IMR-90 (cell line): ENCODE data around the gene KRT38. TPM values are rescaled to one million over a fixed set of nuclear protein-coding genes. Genes with fewer than 3 reads are reported as not detected.

Experiments used
- ATAC-seq: fragments of 200-7000 bp; cut with Tn5 transposase; 2 replicates; pipeline ENCODE4 v1.9.1; 2020; ENCODE audit warnings: low read depth, mild to moderate bottlenecking, moderate library complexity
- BruUV-seq: library from RNA; stranded (reverse); fragments of 400-500 nt; replicated peaks from 2 replicates; lab custom pipeline; 2021; lab: Mats Ljungman, UMichigan
- CTCF ChIA-PET: fragments of 300-600 bp; formaldehyde crosslinking; extraction: SDS; loops from one replicate; lab custom pipeline; 2021; ENCODE audit warnings: antibody characterized with exemption; lab: Yijun Ruan, JAX
- POLR2A ChIA-PET: fragments of 300-600 bp; sonication (Branson Sonifier 250); formaldehyde crosslinking; loops from one replicate; lab custom pipeline; 2022; ENCODE audit warnings: antibody characterized with exemption; ENCODE audit not compliant: unreplicated experiment; lab: Charles Lee
- DNase-seq: peaks from one replicate; pipeline ENCODE4 v3.0.0; 2013
- H2AFZ ChIP-seq: replicated peaks from 2 replicates; pipeline ENCODE3; 2013; ENCODE audit warnings: low read length, mild to moderate bottlenecking; ENCODE audit not compliant: poor library complexity
- H2AK5ac ChIP-seq: 2 replicates; pipeline ENCODE4 v1.6.1; 2013; ENCODE audit warnings: low read depth, low read length, inconsistent platforms
- H2AK9ac ChIP-seq: replicated peaks from 2 replicates; pipeline ENCODE3; 2013; ENCODE audit warnings: mild to moderate bottlenecking, low read depth, low read length, moderate library complexity; ENCODE audit not compliant: poor library complexity
- H2BK120ac ChIP-seq: 2 replicates; pipeline ENCODE4 v1.6.1; 2013; ENCODE audit warnings: low read depth, low read length, inconsistent platforms
- H2BK15ac ChIP-seq: 3 replicates; pipeline ENCODE4 v1.6.1; 2013; ENCODE audit warnings: low read depth, low read length, inconsistent platforms
- H2BK20ac ChIP-seq: 2 replicates; pipeline ENCODE4 v1.6.1; 2013; ENCODE audit warnings: low read depth, mild to moderate bottlenecking, inconsistent platforms, low read length, moderate library complexity
- H2BK5ac ChIP-seq: 2 replicates; pipeline ENCODE4 v1.6.1; 2013; ENCODE audit warnings: mild to moderate bottlenecking, low read depth, low read length, inconsistent platforms; ENCODE audit not compliant: poor library complexity, severe bottlenecking
- H3K14ac ChIP-seq: replicated peaks from 2 replicates; pipeline ENCODE4 v1.6.1; 2013; ENCODE audit warnings: low read depth, low read length, inconsistent platforms
- H3K18ac ChIP-seq: 2 replicates; pipeline ENCODE4 v1.6.1; 2013; ENCODE audit warnings: low read depth, low read length, control low read depth
- H3K23ac ChIP-seq: 2 replicates; pipeline ENCODE4 v1.6.1; 2013; ENCODE audit warnings: low read depth, low read length, inconsistent platforms
- H3K27ac ChIP-seq: 2 replicates; pipeline ENCODE4 v1.5.1; 2013; ENCODE audit warnings: mild to moderate bottlenecking, control low read depth, low read length; ENCODE audit not compliant: insufficient read depth
- H3K27me3 ChIP-seq: 2 replicates; pipeline ENCODE4 v1.6.1; 2013; ENCODE audit warnings: low read length; ENCODE audit not compliant: control insufficient read depth, insufficient read depth
- H3K36me3 ChIP-seq: 2 replicates; pipeline ENCODE4 v1.6.1; 2013; ENCODE audit warnings: low read length, mixed read lengths; ENCODE audit not compliant: control insufficient read depth, insufficient read depth
- H3K4ac ChIP-seq: 2 replicates; pipeline ENCODE4 v1.6.1; 2013; ENCODE audit warnings: low read depth, low read length, inconsistent platforms
- H3K4me1 ChIP-seq: 2 replicates; pipeline ENCODE4 v1.6.1; 2013; ENCODE audit warnings: low read length, mixed read lengths; ENCODE audit not compliant: control insufficient read depth, insufficient read depth
- H3K4me2 ChIP-seq: 2 replicates; pipeline ENCODE4 v1.6.1; 2013; ENCODE audit warnings: low read depth, mild to moderate bottlenecking, control low read depth, low read length, moderate library complexity
- H3K4me3 ChIP-seq: 2 replicates; pipeline ENCODE4 v1.5.1; 2013; ENCODE audit warnings: low read depth, mild to moderate bottlenecking, control low read depth, low read length, moderate library complexity; ENCODE audit not compliant: insufficient read depth
- H3K56ac ChIP-seq: 2 replicates; pipeline ENCODE4 v1.6.1; 2013; ENCODE audit warnings: low read length, inconsistent platforms; ENCODE audit not compliant: insufficient read depth; ENCODE audit errors: extremely low read depth
- H3K79me1 ChIP-seq, 2 experiments: 2 replicates each; pipeline ENCODE4 v1.6.1; 2013; ENCODE audit warnings: low read length in 2 of 2, inconsistent platforms in 1 of 2, low read depth in 1 of 2
- H3K9ac ChIP-seq: 2 replicates; pipeline ENCODE4 v1.6.1; 2013; ENCODE audit warnings: low read depth, low read length, control low read depth
- H3K9me1 ChIP-seq: 2 replicates; pipeline ENCODE4 v1.6.1; 2013; ENCODE audit warnings: low read length, inconsistent platforms; ENCODE audit not compliant: insufficient read depth
- H3K9me3 ChIP-seq: 2 replicates; pipeline ENCODE4 v1.6.1; 2013; ENCODE audit warnings: low read length; ENCODE audit not compliant: control insufficient read depth, insufficient read depth
- H4K20me1 ChIP-seq: 2 replicates; pipeline ENCODE4 v1.6.1; 2013; ENCODE audit warnings: low read length, inconsistent platforms; ENCODE audit not compliant: insufficient read depth
- H4K5ac ChIP-seq: 2 replicates; pipeline ENCODE4 v1.6.1; 2013; ENCODE audit warnings: mild to moderate bottlenecking, low read depth, low read length, control low read depth
- H4K8ac ChIP-seq, 2 experiments: 2 replicates each; pipeline ENCODE4 v1.6.1; 2013; ENCODE audit warnings: low read depth in 2 of 2, low read length in 2 of 2, control low read depth in 1 of 2, inconsistent platforms in 1 of 2
- H4K91ac ChIP-seq: 2 replicates; pipeline ENCODE4 v1.6.1; 2013; ENCODE audit warnings: low read depth, low read length, inconsistent platforms; ENCODE audit not compliant: insufficient read depth
- CEBPB ChIP-seq: IDR thresholded peaks from 2 replicates; pipeline ENCODE4 v1.6.1; 2012; ENCODE audit warnings: low read depth, low read length, improper control_type of control experiment
- CHD1 ChIP-seq: IDR thresholded peaks from 2 replicates; pipeline ENCODE4 v1.6.1; 2012; ENCODE audit warnings: low read depth, low read length, improper control_type of control experiment
- MAZ ChIP-seq: IDR thresholded peaks from 2 replicates; pipeline ENCODE4 v1.6.1; 2012; ENCODE audit warnings: low read depth, mild to moderate bottlenecking, low read length, improper control_type of control experiment, moderate library complexity, borderline replicate concordance
- MXI1 ChIP-seq: IDR thresholded peaks from 2 replicates; pipeline ENCODE4 v1.6.1; 2012; ENCODE audit warnings: low read depth, mild to moderate bottlenecking, low read length, moderate library complexity, borderline replicate concordance
- NFE2L2 ChIP-seq: fragments of 150-350 bp; IDR thresholded peaks from 2 replicates; pipeline ENCODE4 v1.6.1; 2016; ENCODE audit warnings: low read depth, mild to moderate bottlenecking, low read length
- POLR2A ChIP-seq: IDR thresholded peaks from 2 replicates; pipeline ENCODE4 v1.6.1; 2012; ENCODE audit warnings: mild to moderate bottlenecking, low read depth, low read length
- RCOR1 ChIP-seq: IDR thresholded peaks from 2 replicates; pipeline ENCODE4 v1.6.1; 2012; ENCODE audit warnings: mild to moderate bottlenecking, low read length, improper control_type of control experiment; ENCODE audit not compliant: insufficient replicate concordance
- RFX5 ChIP-seq: IDR thresholded peaks from 2 replicates; pipeline ENCODE4 v1.8.0; 2012; ENCODE audit warnings: low read depth, mild to moderate bottlenecking, low read length, moderate library complexity
- SMC3 ChIP-seq: fragments of 150-350 bp; IDR thresholded peaks from 2 replicates; pipeline ENCODE4 v1.6.1; 2016; ENCODE audit warnings: low read depth, mild to moderate bottlenecking, antibody characterized with exemption, low read length, moderate library complexity
- WGBS, 2 experiments: methylation state at CpG; one replicate each; pipeline versions ENCODE4 v1.1.5 to v1.1.7; 2013; ENCODE audit warnings: missing lambda C conversion rate in 2 of 2; ENCODE audit not compliant: insufficient read length in 1 of 2; ENCODE audit errors: extremely low coverage in 2 of 2; 5-methylcytosine and 5-hydroxymethylcytosine counted together
- dilution Hi-C: fragments of 300-500 bp; cut with HindIII; formaldehyde crosslinking; loops from one replicate; pipeline ENCODE4 v1.14.3; 2018; ENCODE audit warnings: low sequenced_read_pairs; ENCODE audit not compliant: unreplicated experiment
- in situ Hi-C: fragments of 300-500 bp; cut with MboI; formaldehyde crosslinking; loops from 3 replicates; pipeline ENCODE4 v1.14.3; 2019; ENCODE audit warnings: low sequenced_read_pairs, inconsistent platforms, mixed read lengths
- intact Hi-C: fragments of 100-400 bp; cut with micrococcal nuclease; formaldehyde crosslinking; loops from 2 replicates; pipeline ENCODE4 v1.10.0; 2022
- polyA plus RNA-seq, 3 experiments: library from polyadenylated mRNA; depleted of rRNA; stranded (reverse); fragments of >200 nt; gene quantifications; 2 replicates each; pipeline ENCODE4 v1.2.3, GENCODE V29; 2012; ENCODE audit warnings: low replicate concordance in 1 of 3
- total RNA-seq: library from RNA; depleted of rRNA; stranded (reverse); fragments of >200 nt; gene quantifications from 2 replicates; pipeline ENCODE4 v1.2.3, GENCODE V29; 2012
- TF ChIP-seq, protein P1 (sequence below): fragments of 150-350 bp; IDR thresholded peaks from 2 replicates; pipeline ENCODE4 v1.6.1; 2017; ENCODE audit warnings: mild to moderate bottlenecking, antibody characterized with exemption, low read length, low read depth
- TF ChIP-seq, protein P2 (sequence below): conservative IDR thresholded peaks from 2 replicates; pipeline ENCODE4 v1.5.1; 2012; ENCODE audit warnings: mild to moderate bottlenecking, low read depth, low read length, improper control_type of control experiment
- TF ChIP-seq, protein P3 (sequence below): fragments of 150-350 bp; IDR thresholded peaks from 2 replicates; pipeline ENCODE4 v1.6.1; 2016; ENCODE audit warnings: low read depth, mild to moderate bottlenecking, low read length, moderate library complexity, borderline replicate concordance

The KRT38 gene
- total and polyA plus RNA-seq, 2 of the 4 experiments (the other 2 are of a cell fraction): 0.09 TPM; not detected in 1

GRCh38 chr17:41413353-41413957 lies 27.3 kb downstream of the KRT38 start (continued):
- no peak for TF ChIP-seq MXI1

- no peak overlapping the region for H3K14ac ChIP-seq
- H3K4me3 ChIP-seq: no peak overlapping the region
- H2BK5ac ChIP-seq: no peak overlapping the region
- no peak overlapping the region for H2BK120ac ChIP-seq
- H2AK9ac ChIP-seq: no peak overlapping the region
- H4K20me1 ChIP-seq: no peaks in the 10 kb centered on the region
- 93% methylated on average over 16 of the region's 20 CpGs; no CpG with 5 or more reads in 1 of the 2 experiments for WGBS, 2 experiments
- H3K27ac ChIP-seq: no peak overlapping the region
- H3K27me3 ChIP-seq: no peaks in the 10 kb centered on the region
- dilution Hi-C loops: no loop called here
- H3K9me3 ChIP-seq: no peaks in the 10 kb centered on the region
- H3K4me2 ChIP-seq: no peak overlapping the region
- no peak overlapping the region; the same call in 1 of the 2 replicates for H2AK5ac ChIP-seq
- no peak overlapping the region for H2AFZ ChIP-seq
- H3K9me1 ChIP-seq: peaks cover 6% of the 10 kb centered on the region
- no peak overlapping the region for H3K56ac ChIP-seq
- ChIA-PET CTCF (no interaction called here), POLR2A (no interaction called here)
- in situ Hi-C loops: no loop called here
- no peak overlapping the region for H3K23ac ChIP-seq
- intact Hi-C loops: no loop called here
- peaks cover 11% of the 10 kb centered on the region for H3K4me1 ChIP-seq
- H2BK20ac ChIP-seq: no peak overlapping the region
- no peak for DNase-seq
- H3K9ac ChIP-seq: no peak overlapping the region
- no peak overlapping the region for H3K18ac ChIP-seq
- no peak for ATAC-seq
- H3K4ac ChIP-seq: no peak overlapping the region
- no peak overlapping the region for H2BK15ac ChIP-seq
- no peaks in the 10 kb centered on the region for H3K36me3 ChIP-seq
- no TSS peak for BruUV-seq
- H4K5ac ChIP-seq: no peak overlapping the region
- H3K79me1 ChIP-seq: no peaks in the 10 kb centered on the region
- no peak overlapping the region for H4K8ac ChIP-seq
- no peak overlapping the region for H4K91ac ChIP-seq
- TF ChIP-seq, protein P1, sequence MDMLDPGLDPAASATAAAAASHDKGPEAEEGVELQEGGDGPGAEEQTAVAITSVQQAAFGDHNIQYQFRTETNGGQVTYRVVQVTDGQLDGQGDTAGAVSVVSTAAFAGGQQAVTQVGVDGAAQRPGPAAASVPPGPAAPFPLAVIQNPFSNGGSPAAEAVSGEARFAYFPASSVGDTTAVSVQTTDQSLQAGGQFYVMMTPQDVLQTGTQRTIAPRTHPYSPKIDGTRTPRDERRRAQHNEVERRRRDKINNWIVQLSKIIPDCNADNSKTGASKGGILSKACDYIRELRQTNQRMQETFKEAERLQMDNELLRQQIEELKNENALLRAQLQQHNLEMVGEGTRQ: no peak
- TF ChIP-seq, protein P2, sequence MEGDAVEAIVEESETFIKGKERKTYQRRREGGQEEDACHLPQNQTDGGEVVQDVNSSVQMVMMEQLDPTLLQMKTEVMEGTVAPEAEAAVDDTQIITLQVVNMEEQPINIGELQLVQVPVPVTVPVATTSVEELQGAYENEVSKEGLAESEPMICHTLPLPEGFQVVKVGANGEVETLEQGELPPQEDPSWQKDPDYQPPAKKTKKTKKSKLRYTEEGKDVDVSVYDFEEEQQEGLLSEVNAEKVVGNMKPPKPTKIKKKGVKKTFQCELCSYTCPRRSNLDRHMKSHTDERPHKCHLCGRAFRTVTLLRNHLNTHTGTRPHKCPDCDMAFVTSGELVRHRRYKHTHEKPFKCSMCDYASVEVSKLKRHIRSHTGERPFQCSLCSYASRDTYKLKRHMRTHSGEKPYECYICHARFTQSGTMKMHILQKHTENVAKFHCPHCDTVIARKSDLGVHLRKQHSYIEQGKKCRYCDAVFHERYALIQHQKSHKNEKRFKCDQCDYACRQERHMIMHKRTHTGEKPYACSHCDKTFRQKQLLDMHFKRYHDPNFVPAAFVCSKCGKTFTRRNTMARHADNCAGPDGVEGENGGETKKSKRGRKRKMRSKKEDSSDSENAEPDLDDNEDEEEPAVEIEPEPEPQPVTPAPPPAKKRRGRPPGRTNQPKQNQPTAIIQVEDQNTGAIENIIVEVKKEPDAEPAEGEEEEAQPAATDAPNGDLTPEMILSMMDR: no peak
- TF ChIP-seq CHD1 (no peak), MAZ (no peak), NFE2L2 (no peak), POLR2A (no peak), SMC3 (no peak), RCOR1 (no peak), RFX5 (no peak), CEBPB (no peak)
- TF ChIP-seq, protein P3, sequence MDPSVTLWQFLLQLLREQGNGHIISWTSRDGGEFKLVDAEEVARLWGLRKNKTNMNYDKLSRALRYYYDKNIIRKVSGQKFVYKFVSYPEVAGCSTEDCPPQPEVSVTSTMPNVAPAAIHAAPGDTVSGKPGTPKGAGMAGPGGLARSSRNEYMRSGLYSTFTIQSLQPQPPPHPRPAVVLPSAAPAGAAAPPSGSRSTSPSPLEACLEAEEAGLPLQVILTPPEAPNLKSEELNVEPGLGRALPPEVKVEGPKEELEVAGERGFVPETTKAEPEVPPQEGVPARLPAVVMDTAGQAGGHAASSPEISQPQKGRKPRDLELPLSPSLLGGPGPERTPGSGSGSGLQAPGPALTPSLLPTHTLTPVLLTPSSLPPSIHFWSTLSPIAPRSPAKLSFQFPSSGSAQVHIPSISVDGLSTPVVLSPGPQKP: no peak
These were observed 29.5 kb downstream of the KRT38 start for GRCh38 chr17:41411072-41411840.
